B cell (primary cell): ENCODE measurements around the gene ZNF366. TPM values are rescaled to one million over a fixed set of nuclear protein-coding genes. Genes with fewer than 3 reads are reported as not detected.

Source experiments
- ATAC-seq: fragments of 200-7000 bp; cut with Tn5 transposase; one replicate; pipeline ENCODE4 v1.10.0; 2021; ENCODE audit warnings: low read depth, mild to moderate bottlenecking, moderate number of reproducible peaks, moderate library complexity
- CTCF ChIA-PET: fragments of 350-600 bp; sonication (Branson Sonifier 250); formaldehyde crosslinking; loops from one replicate; lab custom pipeline; 2021; ENCODE audit warnings: antibody characterized with exemption, inconsistent platforms; lab: Charles Lee
- POLR2A ChIA-PET: fragments of 350-600 bp; sonication (Branson Sonifier 250); formaldehyde crosslinking; loops from one replicate; lab custom pipeline; 2021; ENCODE audit warnings: antibody characterized with exemption; lab: Charles Lee
- DNase-seq: peaks from one replicate; pipeline ENCODE4 v3.0.0; 2013
- H2AFZ ChIP-seq: 2 replicates; pipeline ENCODE4 v1.6.1; 2012; ENCODE audit warnings: mild to moderate bottlenecking, low read depth, low read length; ENCODE audit not compliant: insufficient read depth, poor library complexity, severe bottlenecking
- H3K27ac ChIP-seq, 2 donors: 1 replicate in 1 of 2; 2 replicates in 1 of 2; pipeline ENCODE4 v1.5.1; 2012 to 2013; ENCODE audit warnings: low read length in 2 of 2, mild to moderate bottlenecking in 2 of 2, moderate library complexity in 1 of 2
- H3K27me3 ChIP-seq, 4 experiments: fragments of 200-600 bp in 1 of 4; sonication (generic) in 1 of 4; replicated peaks in 1 of 4; 1 replicate in 2 of 4; 2 replicates in 2 of 4; pipeline versions ENCODE4 v1.6.1 to v1.7.0; 2013 to 2016; ENCODE audit warnings: low read length in 3 of 4, mild to moderate bottlenecking in 2 of 4, mixed read lengths in 1 of 4, moderate library complexity in 1 of 4; ENCODE audit not compliant: insufficient read depth in 4 of 4, control insufficient read depth in 3 of 4; ENCODE audit errors: control extremely low read depth in 1 of 4
- H3K36me3 ChIP-seq, 2 experiments: replicated peaks in 1 of 2; 1 replicate in 1 of 2; 2 replicates in 1 of 2; pipeline versions ENCODE4 v1.6.1 to v1.7.1; 2013; ENCODE audit warnings: low read length in 1 of 2; ENCODE audit not compliant: insufficient read depth in 2 of 2, control insufficient read depth in 1 of 2; ENCODE audit errors: control extremely low read depth in 1 of 2, extremely low read depth in 1 of 2
- H3K4me1 ChIP-seq, 2 donors: fragments of 200-600 bp in 1 of 2; sonication (generic) in 1 of 2; 1 replicate in 1 of 2; 2 replicates in 1 of 2; pipeline versions ENCODE4 v1.5.1 to v1.6.1; 2013 to 2017; ENCODE audit warnings: low read length in 2 of 2; ENCODE audit not compliant: control insufficient read depth in 2 of 2, insufficient read depth in 2 of 2
- H3K4me2 ChIP-seq: replicated peaks from 2 replicates; pipeline ENCODE3; 2012; ENCODE audit warnings: mild to moderate bottlenecking, low read depth, low read length; ENCODE audit not compliant: poor library complexity, severe bottlenecking
- H3K4me3 ChIP-seq, 5 experiments: fragments of 200-600 bp in 1 of 5; sonication (generic) in 1 of 5; 1 replicate in 3 of 5; 2 replicates in 2 of 5; pipeline versions ENCODE4 v1.5.1 to v1.7.0; 2011 to 2016; ENCODE audit warnings: low read length in 4 of 5, mild to moderate bottlenecking in 4 of 5, low read depth in 2 of 5, control low read depth in 1 of 5, moderate library complexity in 1 of 5; ENCODE audit not compliant: insufficient read depth in 1 of 5; ENCODE audit errors: control extremely low read depth in 1 of 5, extremely low read depth in 1 of 5
- H3K79me2 ChIP-seq: fragments of 200-600 bp; sonication (generic); one replicate; pipeline ENCODE4 v1.6.0; 2016; ENCODE audit warnings: low read length; ENCODE audit not compliant: control insufficient read depth, insufficient read depth
- H3K9ac ChIP-seq: fragments of 200-600 bp; sonication (generic); 2 replicates; pipeline ENCODE4 v1.6.1; 2017; ENCODE audit warnings: mild to moderate bottlenecking, low read length, moderate library complexity
- H3K9me3 ChIP-seq, 3 donors: one replicate each; pipeline versions ENCODE4 v1.6.1 to v1.7.1; 2013; ENCODE audit warnings: low read length in 2 of 3; ENCODE audit not compliant: control insufficient read depth in 2 of 3, insufficient read depth in 1 of 3; ENCODE audit errors: control extremely low read depth in 1 of 3
- H4K20me1 ChIP-seq: 2 replicates; pipeline ENCODE4 v1.6.0; 2012; ENCODE audit warnings: mild to moderate bottlenecking, low read length; ENCODE audit not compliant: insufficient read depth, control insufficient read depth, poor library complexity, severe bottlenecking
- H3K27ac Mint-ChIP-seq: one replicate; pipeline ENCODE4 v1.8.0; 2021; ENCODE audit warnings: mixed read lengths
- H3K27me3 Mint-ChIP-seq: one replicate; pipeline ENCODE4 v1.8.0; 2021; ENCODE audit warnings: mixed read lengths
- H3K4me1 Mint-ChIP-seq: one replicate; pipeline ENCODE4 v1.8.0; 2021; ENCODE audit warnings: mixed read lengths
- H3K4me3 Mint-ChIP-seq: one replicate; pipeline ENCODE4 v1.8.0; 2021; ENCODE audit warnings: mixed read lengths
- H3K9me3 Mint-ChIP-seq: one replicate; pipeline ENCODE4 v1.8.0; 2022; ENCODE audit warnings: mixed read lengths; ENCODE audit not compliant: insufficient read depth
- CTCF ChIP-seq: fragments of 200-600 bp; IDR thresholded peaks from one replicate; pipeline ENCODE4 v1.8.0; 2022; ENCODE audit warnings: antibody characterized with exemption, mild to moderate bottlenecking
- EZH2 ChIP-seq: IDR thresholded peaks from 2 replicates; pipeline ENCODE4 v1.6.1; 2012; ENCODE audit warnings: borderline replicate concordance, low read depth, mild to moderate bottlenecking, moderate library complexity, low read length; ENCODE audit not compliant: insufficient read depth, poor library complexity, severe bottlenecking
- WGBS: methylation state at CpG from one replicate; pipeline ENCODE4 v1.1.5; 2013; ENCODE audit warnings: missing lambda C conversion rate; ENCODE audit not compliant: insufficient coverage; 5-methylcytosine and 5-hydroxymethylcytosine counted together
- intact Hi-C: fragments of 100-400 bp; cut with micrococcal nuclease; formaldehyde crosslinking; loops from one replicate; pipeline ENCODE4 v1.10.0; 2022
- polyA plus RNA-seq: library from polyadenylated mRNA; depleted of rRNA; stranded (reverse); fragments of >200 nt; gene quantifications from 2 replicates; pipeline ENCODE4 v1.2.3, GENCODE V29; 2012
- total RNA-seq, 2 donors: library from RNA; stranded (reverse); fragments of 120-200 nt in 1 of 2; gene quantifications; 1 replicate in 1 of 2; 2 replicates in 1 of 2; pipeline versions ENCODE4 v1.2.3 to v1.2.4, GENCODE V29; 2013 to 2022

Gene ZNF366
- total and polyA plus RNA-seq, 2 donors (not counting 1 experiment from before 2014, with no cell fraction given): 0.03 TPM; not detected in 1

GRCh38 chr5:72410688-72411295 is 96.4 kb downstream of the ZNF366 start:
- Histone ChIP-seq H3K27me3 (no peaks in the 10 kb centered on the region), H3K4me3 (no peak overlapping the region), H3K36me3 (no peaks in the 10 kb centered on the region), H3K79me2 (no peaks in the 10 kb centered on the region), H3K4me2 (no peak overlapping the region), H3K9me3 (no peaks in the 10 kb centered on the region), H3K4me1 (no peaks in the 10 kb centered on the region), H2AFZ (no peak overlapping the region), H4K20me1 (no peaks in the 10 kb centered on the region), H3K9ac (no peak overlapping the region), H3K27ac (no peak overlapping the region)
- ChIA-PET POLR2A (no interaction called here), CTCF (no interaction called here)
- TF ChIP-seq EZH2 (no peak), CTCF (no peak)
- H3K4me1 Mint-ChIP-seq: no peaks in the 10 kb centered on the region
- no peak overlapping the region for H3K4me3 Mint-ChIP-seq
- WGBS: no CpG with 5 or more reads among the region's 4 CpGs
- ATAC-seq: no peak
- no peak overlapping the region for H3K27ac Mint-ChIP-seq
- H3K9me3 Mint-ChIP-seq: no peaks in the 10 kb centered on the region
- intact Hi-C loops: no loop called here
- DNase-seq: no peak
- H3K27me3 Mint-ChIP-seq: peaks cover 10% of the 10 kb centered on the region

GRCh38 chr5:72408603-72409002 is 98.6 kb downstream of the ZNF366 start:
- POLR2A ChIA-PET: no interaction called here
- H3K9me3 Mint-ChIP-seq: peaks cover 2% of the 10 kb centered on the region
- TF ChIP-seq CTCF: no peak
- TF ChIP-seq EZH2: no peak

More at GRCh38 chr5:72408603-72409002, 98.6 kb downstream of the ZNF366 start:
- Histone ChIP-seq H3K36me3 (no peaks in the 10 kb centered on the region), H3K9me3 (peaks cover 0 to 8% (median 0%) of the 10 kb centered on the region in 3 donors), H3K4me3 (no peak overlapping the region), H3K79me2 (no peaks in the 10 kb centered on the region), H2AFZ (no peak overlapping the region), H3K4me2 (no peak overlapping the region), H3K27me3 (no peaks in the 10 kb centered on the region), H4K20me1 (no peaks in the 10 kb centered on the region), H3K4me1 (no peaks in the 10 kb centered on the region), H3K9ac (no peak overlapping the region), H3K27ac (no peak overlapping the region)
- WGBS: 25% methylated on average over 2 of the region's 4 CpGs
- Mint-ChIP-seq H3K27me3 (peaks cover 13% of the 10 kb centered on the region), H3K4me1 (no peaks in the 10 kb centered on the region), H3K27ac (no peak overlapping the region), H3K4me3 (no peak overlapping the region)
- intact Hi-C loops: no loop called here
- no peak for ATAC-seq
- CTCF ChIA-PET: no interaction called here
- no peak for DNase-seq
